Skeletal muscle cell (primary cell): ENCODE data around the gene CCNC.
"Not testable (repeated sequence)": the region's sequence is repeated elsewhere in the genome, so short reads cannot be mapped to it uniquely, and the experiment has no call there.

Experiments used
- DNase-seq: peaks from one replicate; pipeline ENCODE4 v3.0.0-alpha.2; 2010; ENCODE audit warnings: low read depth
- H3K4me3 ChIP-seq: 2 replicates; pipeline ENCODE4 v1.5.1; 2011; ENCODE audit warnings: low read depth, mild to moderate bottlenecking, control low read depth, low read length, moderate library complexity

The CCNC gene

GRCh38 chr6:99604166-99605073, 36.0 kb upstream of the CCNC start:
- DNase-seq: no peak
- no peak overlapping the region for H3K4me3 ChIP-seq

- no peak for DNase-seq
- peak overlapping the region; percentile 33 for H3K4me3 ChIP-seq
Observed at GRCh38 chr6:99603421-99604165, 35.1 kb upstream of the CCNC start.

GRCh38 chr6:99602520-99603420, 34.3 kb upstream of the CCNC start:
- peak overlapping the region; percentile 6 for H3K4me3 ChIP-seq
- DNase-seq: no peak

DNA sequence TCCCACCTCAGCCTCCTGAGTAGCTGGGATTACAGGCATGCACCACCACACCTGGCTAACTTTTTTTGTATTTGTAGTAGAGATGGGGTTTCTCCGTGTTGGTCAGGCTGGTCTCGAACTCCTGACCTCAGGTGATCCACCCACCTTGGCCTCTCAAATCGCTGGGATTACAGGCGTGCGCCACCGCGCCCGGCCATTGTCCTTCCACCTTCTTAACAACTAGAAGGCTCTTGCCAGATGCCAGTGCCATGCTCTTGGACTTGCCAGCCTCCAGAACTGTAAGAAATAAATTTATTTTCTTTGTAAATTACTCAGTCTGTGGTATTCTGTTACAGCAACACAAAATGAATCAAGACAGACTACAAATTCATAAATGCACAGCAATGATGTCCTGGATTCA, 26.2 kb upstream of the CCNC start:
- DNase-seq, H3K4me3 ChIP-seq: not testable (repeated sequence)

- no peak for DNase-seq
Observed at GRCh38 chr6:99592900-99593299, 24.4 kb upstream of the CCNC start.

DNA sequence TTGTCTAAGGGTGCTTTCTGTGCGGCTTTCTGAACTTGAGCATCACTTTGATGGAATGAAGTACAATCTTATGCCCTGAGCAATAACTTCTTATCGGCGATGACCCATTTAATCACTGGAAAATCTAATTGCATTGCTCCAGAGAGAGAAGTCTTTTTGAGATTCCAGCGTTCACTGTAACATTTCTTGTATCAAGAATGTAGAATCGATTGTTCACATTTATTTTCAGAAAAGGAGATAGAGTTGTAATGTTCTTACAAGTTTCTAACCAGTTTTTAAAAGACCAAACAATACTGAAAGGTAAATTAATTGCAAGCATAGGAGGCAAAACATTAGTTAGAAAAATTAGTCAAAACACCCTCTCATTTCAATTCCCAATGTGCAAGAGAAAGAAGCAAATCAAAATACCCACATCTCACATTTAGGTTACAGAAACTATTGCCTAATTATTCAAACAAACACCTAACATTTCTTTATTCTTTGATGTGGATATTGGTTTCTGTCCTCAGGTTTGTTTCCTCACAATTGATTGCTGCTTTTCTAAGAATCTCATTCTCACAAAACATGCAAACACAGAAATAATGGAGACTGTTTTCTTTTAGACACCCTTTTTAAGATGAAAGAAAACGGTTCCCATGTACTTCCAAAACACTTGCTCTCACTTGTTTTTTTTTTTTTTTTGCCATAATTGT, 23.4 kb upstream of the CCNC start:
- DNase-seq: no peak
- no peak overlapping the region for H3K4me3 ChIP-seq

More at GRCh38 chr6:99592900-99593299, 24.4 kb upstream of the CCNC start:
- H3K4me3 ChIP-seq: no peak overlapping the region

- no peak for DNase-seq
- H3K4me3 ChIP-seq: no peak overlapping the region
Observed at GRCh38 chr6:99590728-99591672, 22.5 kb upstream of the CCNC start.

GRCh38 chr6:99589907-99590493, 21.5 kb upstream of the CCNC start:
- no peak overlapping the region for H3K4me3 ChIP-seq
- no peak for DNase-seq

DNA sequence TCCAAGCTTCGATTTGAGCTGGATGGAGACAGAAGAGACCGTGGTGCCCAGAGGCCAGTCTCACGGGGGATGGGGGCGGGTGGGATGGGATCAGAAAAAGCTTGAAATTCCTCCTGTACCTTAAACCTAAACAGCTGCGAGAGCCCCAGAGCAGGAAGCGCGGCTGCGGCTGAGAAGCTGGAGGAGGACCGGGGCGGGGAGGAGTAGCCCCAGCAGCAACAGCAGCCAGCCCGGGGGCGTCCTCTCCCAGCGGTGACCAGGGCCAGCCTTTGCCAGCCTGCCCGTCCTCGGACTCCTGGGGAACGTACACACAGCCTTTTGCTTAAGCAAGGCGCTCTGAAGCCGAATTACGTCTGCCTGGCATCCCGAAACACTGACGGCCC, 20.8 kb upstream of the CCNC start:
- DNase-seq: no peak
- peak overlapping the region; percentile 53 for H3K4me3 ChIP-seq

- DNase-seq: peak; percentile 19
Observed at GRCh38 chr6:99588618-99589289, 20.3 kb upstream of the CCNC start.

DNA sequence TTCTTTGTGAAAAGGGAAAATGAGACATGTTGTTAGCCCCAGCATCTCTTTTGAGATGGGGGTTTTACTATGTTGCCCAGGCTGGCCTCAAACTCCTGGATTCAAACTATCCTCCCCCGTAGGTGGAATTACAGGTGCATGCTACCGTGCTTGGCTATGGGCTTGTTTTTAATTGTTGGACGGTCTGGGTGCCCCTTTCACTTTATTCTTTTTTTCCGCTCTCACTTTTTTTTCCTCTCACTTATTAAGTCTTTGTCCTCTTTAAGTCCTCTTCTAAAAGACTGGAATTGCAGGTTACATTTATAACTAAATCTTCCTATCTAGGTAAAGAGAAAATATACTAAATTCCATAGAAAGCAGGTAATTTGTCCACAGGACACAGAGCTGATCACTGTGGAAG, 19.3 kb upstream of the CCNC start:
- no peak for DNase-seq
- H3K4me3 ChIP-seq: no peak overlapping the region

More at GRCh38 chr6:99588618-99589289, 20.3 kb upstream of the CCNC start:
- H3K4me3 ChIP-seq: peak overlapping the region; percentile 53

- H3K4me3 ChIP-seq: no peak overlapping the region
- DNase-seq: no peak
Observed at GRCh38 chr6:99579781-99580180, 11.3 kb upstream of the CCNC start.

DNA sequence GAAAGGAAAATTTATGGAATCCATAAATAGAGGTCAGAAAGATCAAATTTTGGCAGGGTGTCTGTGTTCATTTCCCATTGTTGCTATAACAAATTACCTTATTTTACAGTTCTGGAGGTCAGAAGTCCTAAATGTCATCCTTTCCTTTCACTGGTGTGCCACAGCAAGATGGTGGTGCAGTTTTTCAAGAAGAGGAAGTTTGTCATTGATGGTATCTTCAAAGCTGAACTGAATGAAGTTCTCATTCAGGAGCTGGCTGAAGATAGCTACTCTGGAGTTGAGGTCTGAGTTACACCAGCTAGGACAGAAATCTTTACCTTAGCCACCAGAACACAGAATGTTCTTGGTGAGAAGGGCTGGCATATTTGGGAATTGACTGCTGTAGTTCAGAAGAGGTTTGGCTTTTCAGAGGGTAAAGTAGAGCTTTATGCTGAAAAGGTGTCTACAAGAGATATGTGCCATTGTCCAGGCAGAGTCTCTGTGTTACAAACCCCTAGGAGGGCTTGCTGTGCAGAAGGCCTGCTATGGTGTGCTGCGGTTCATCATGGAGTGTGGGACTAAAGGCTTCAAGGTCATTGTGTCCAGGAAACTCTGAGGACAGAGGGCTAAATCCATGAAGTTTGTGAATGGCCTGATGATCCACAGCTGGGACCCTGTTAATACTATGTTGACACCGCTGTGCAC, 7.2 kb upstream of the CCNC start:
- DNase-seq: no peak
- no peak overlapping the region for H3K4me3 ChIP-seq

DNA sequence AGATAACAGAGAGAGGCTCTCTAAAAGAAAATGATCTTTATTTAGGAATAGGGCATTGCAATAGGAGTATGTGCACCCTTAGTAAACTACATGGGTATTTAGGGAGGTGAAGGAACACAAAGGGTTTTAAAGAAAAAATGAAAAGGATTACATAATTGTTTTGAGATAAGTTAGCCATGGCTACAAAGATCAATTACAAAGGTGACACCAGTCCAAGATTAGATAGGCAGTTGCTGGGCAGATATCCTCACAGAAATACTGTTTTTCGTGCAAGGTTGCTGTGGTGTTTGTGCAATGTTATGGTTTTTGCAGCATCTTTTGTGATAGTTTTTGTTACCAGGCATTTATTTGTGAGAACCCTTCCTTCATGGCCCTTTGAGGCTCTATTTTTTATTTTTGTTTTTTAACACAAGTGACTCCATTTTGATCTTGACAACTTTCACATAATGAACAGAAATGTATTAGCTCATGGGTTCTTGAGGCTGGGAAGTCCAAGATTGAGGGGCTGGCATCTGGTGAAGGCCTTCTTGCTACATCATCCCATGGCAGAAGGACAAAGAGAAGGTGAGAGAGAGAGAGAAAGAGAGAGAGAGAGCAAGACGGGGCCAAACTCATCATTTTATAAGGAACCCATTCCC, 5.6 kb upstream of the CCNC start:
- no peak overlapping the region for H3K4me3 ChIP-seq
- DNase-seq: no peak

DNA sequence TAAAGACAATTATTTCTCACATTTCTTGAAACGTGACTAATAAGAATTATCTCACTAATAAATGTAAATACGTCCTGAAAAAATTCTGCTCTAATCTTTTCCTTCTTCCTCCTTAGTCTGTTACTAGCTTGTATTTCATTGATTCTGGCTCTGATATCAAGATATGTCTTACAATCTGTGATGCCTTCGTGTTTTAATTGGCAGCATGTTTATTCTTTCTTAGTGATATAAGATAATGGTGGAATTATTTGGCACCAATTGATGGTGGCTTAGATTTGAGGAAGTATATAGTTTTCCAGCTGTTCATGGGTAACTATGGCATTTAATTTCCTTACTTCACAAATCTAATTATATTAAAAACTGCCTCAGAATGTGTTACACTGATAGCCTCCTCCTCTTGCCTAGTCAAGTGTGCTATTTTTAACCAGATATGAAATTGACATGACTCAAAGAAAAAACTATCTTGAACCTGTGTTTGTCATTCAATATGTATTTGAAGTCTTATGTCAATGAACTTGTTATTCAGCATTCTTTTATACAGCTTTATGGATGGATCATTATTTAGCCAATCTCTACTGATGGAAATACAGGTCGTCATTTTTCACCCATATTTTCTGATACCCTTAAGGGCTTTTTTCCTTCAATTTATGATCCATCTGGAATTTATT, 5.3 kb downstream of the CCNC start:
- DNase-seq: no peak
- no peak overlapping the region for H3K4me3 ChIP-seq

DNA sequence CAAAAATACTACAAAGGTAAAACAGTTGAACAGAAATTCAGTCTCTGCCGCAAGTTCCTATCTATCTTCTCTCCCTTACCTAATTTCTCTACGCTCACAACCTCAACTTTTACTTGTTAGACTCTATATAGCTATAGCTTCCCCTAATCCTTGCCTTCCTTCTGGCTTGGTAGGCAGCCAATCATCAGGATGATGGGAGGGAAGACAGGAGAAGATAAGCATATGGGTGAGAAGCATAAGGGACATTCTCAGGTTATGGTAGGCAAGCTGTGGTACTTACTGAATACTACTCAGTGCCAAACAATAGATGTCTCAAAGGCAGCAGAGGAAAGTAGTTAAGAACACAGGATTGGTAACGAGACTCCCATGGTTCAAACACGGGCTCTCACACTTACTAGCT, 7.8 kb downstream of the CCNC start:
- DNase-seq: no peak
- no peak overlapping the region for H3K4me3 ChIP-seq
